G401.6 (cell line): ENCODE measurements around the gene APOA5.
"Not testable (repeated sequence)": the region's sequence is repeated elsewhere in the genome, so short reads cannot be mapped to it uniquely, and the experiment has no call there.

Source experiments
- FAIRE-seq: peaks from 2 replicates; lab custom pipeline; 2012; peaks lifted over from hg19 to GRCh38; lab: Jason Lieb, UNC

Gene APOA5

GRCh38 chr11:116772443-116773202, 19.1 kb downstream of the APOA5 start, which contains the start of gene BUD13:
TSS of gene BUD13 (minus strand) at chr11:116772987. CDS start at chr11:116772964, 23 bp downstream.
- FAIRE-seq, result no peak

- no peak for FAIRE-seq
Observed at GRCh38 chr11:116771935-116772334, 19.7 kb downstream of the APOA5 start.

GRCh38 chr11:116762132-116762531, 29.5 kb downstream of the APOA5 start:
- FAIRE-seq, result no peak

- FAIRE-seq, result not testable (repeated sequence)
Observed at GRCh38 chr11:116756044-116756443, 35.6 kb downstream of the APOA5 start.

DNA sequence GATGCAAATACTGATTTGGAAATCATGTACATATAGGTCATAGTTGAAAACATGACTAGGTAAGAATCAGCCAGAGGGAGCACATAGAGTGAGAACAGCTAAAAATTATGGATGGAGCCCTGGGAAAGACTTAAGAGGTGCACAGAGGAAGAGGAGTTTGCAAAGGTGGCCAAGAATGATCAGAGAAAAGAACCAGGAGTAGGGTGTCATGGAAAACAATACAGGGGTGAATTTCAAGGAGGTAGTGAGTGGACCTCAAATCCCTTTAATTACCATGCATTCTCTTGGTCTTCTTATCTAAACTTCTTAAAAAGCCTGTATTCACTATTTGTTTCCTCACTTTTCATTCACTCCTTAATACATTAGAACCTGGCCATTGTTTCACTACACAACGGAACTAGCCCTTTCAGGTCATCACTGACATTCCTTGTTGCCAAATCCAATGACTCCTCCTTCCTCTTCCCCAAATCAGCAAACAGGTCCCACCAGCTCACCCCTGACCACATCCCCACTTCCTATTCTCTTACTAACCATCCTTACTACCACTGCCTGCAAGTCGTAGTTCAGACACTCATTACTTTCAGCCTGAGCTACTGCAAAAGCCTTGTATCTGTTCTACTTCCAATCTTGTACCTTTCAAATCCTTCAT, 41.5 kb downstream of the APOA5 start:
- FAIRE-seq, result no peak

- FAIRE-seq, result no peak
Observed at GRCh38 chr11:116742104-116742503, 49.6 kb downstream of the APOA5 start.

GRCh38 chr11:116740741-116741140, 50.9 kb downstream of the APOA5 start:
- no peak for FAIRE-seq
